Activated gamma-delta T cell (primary cell): ENCODE data around the gene TXN.
"Not testable (repeated sequence)": the region's sequence is repeated elsewhere in the genome, so short reads cannot be mapped to it uniquely, and the experiment has no call there.

ENCODE experiments used
- DNase-seq: peaks from one replicate; lab custom pipeline; 2025; lab: John Stamatoyannopoulos, UW

The TXN gene

DNA sequence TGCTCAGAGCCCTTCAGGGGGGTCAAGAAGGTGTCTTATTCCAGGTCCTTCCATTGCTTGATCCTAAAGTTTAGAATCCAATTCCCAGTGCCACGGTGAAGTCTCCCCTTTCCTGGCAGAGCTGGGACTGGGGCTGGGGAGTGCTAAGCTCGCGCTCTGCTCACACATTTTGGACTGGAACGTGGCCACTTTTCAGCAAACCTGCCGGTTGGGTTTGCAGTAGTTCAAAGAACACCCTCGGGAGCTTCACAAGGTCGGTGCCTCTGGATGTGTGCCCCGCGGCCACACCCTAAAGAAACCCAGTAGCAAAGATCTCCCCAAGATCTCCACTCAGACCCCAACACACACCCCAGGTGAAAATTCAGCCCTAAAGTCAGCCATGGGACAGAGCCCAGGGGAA is 48.3 kb downstream of the TXN start, which contains the start of gene C9orf152:
TSS of gene C9orf152 (minus strand) at position 129 of the 400 bp plus-strand sequence. CDS start 580 bp downstream, outside the sequence.
- no peak for DNase-seq

DNA sequence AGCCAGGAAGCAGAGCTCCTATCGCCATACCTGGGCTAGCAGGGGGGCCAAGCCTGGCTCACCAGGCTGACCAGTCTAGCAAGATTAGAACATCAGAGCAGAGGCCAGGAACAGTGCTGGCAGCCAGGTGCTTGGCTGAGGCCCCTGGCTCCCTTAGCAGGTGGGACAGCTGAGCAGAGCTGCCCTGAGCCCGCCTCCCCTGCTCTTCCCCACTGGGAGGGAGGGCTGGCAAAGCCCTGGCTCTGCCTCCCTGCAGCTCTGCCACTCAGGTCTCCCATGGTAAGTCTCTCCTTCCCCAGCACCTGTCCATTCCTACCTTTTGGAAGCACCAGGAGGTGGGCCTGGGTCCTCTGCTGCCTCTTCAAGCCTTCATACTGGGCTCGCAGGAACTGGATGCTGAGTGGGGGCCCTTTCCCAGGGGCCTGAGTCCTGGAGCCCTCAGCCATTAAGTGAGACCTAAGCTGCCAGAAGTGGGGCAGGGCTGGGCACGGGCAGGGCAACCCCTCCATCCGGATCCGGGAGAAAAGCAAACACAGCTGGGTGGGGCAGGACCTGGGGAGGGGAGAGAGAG is 49.2 kb downstream of the TXN start:
- no peak for DNase-seq

DNA sequence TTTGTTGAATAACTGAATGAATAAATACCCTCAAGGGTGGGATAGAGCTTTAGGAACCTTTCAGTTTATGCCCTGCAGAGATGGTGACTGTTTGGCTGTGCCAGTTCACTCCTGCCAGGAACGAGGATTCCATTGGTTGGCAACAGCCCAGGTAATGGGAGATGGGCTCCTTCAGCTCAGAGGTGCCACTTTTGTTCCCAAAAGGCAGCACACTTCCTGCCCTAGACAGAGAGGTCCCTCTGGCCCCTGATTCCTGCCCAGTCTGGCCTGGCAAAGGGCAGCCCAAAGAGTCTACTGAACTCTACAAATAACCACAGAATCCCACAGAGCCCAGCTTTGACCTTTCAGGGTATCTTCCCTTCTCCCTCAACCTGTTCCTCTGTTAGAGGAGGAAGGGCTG is 49.9 kb downstream of the TXN start:
- no peak for DNase-seq

DNA sequence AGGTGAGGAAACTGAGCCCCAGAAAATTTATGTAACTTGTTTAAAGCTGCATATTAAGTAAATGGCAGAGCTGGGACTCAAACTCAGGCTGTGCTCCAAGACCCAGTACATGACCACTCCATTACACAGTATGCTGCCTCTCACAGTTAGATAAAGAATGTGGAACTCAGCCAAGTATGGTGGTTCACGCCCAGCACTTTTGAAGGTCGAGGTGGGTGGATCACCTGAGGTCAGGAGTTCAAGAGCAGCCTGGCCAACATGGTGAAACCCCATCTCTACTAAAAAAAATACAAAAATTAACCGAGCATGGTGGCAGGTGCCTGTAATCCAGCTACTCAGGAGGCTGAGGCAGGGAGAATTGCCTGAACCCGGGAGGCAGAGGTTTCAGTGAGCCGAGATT is 50.7 kb downstream of the TXN start:
- DNase-seq = not testable (repeated sequence)

DNA sequence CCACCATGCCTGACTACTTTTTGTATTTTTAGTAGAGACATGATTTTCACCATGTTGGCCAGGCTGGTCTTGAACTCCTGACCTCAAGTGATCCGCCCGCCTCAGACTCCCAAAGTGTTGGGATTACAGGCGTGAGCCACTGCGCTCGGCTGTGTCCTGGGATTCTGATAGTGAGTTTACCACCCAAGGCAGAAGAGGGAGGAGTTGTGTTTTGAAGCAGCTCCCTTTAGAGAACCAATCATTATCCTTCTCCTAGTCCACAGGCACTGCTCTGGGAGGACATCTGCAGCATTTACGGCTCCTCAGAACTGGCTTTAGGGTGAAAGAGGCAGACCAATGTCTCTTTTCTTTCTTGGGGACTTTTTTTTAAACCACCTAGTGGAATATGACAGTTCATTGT is 54.1 kb downstream of the TXN start:
- no peak for DNase-seq

DNA sequence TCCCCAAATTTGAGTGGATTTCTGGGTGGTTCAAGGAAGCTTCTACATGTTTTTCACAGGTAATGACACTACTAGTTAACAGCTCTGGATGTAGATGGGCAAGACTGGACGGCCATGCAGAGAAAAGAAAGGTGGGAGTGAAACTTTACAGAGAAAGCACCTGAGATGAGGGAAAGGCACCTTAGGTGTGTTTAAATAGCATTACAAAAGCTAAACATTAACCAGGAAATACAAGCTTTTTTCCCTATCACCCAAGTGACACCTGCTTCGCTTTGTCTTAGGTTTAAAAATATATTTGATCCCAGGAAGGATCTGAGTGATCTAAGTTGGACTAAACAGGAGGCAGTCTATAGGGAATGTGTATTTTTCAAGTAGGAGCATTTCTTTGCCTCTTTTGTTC is 56.7 kb downstream of the TXN start:
- DNase-seq = no peak

DNA sequence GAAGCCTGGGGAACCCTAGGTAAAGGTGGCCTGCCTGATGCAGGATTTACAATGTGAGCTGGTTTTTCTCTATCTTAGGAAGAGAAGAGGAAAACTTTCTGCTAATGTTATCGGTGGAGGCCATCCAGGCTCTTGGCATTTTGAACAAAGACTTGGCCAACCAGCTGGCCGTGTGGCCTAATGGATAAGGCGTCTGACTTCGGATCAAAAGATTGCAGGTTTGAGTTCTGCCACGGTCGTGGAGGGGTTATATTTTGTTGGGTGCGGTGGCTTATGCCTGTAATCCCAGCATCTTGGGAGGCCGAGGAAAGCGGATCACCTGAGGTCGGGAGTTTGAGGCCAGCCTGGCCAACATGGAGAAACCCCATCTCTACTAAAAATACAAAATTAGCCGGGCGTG is 58.0 kb downstream of the TXN start:
- DNase-seq = no peak

DNA sequence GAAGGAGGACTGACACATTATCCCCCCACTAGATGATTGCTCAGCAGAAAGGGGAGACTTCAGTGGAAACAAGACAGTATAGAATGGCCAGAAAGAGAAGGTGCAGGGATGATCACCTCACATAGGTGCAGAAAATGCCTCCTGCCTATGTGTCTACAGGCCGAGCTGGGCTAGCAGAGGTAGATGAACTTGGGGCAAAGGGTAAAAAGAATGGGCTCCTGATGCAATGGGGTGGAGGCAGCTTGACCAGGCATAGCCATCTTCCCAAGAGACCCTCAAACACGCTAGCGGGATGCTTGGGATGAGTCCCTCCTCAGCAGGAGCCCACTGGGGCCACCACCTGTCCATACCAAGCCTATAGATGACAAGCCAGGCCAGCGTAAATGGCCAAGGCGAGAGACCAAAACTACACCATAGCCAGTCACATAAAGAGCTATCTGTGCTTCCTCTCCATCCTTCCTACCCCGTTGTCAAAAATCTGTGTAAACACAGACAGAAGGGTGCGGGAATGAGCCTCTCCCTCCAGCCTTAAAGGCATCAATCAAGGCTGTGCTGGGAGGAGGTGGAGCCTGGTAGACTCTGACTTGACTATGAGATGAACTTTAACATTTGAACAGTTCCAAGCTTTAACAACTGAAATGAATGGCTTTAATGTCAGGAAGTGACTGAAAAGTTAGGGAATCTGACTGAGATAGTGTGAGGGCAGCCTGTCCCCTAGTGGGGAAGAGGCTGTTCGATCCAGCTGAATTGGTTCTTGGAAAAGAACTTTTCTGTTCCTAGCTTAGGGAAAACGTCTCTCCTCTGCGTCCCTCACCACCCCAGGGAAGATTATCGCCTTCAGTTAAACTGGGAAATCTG is 58.7 kb downstream of the TXN start:
- no peak for DNase-seq

DNA sequence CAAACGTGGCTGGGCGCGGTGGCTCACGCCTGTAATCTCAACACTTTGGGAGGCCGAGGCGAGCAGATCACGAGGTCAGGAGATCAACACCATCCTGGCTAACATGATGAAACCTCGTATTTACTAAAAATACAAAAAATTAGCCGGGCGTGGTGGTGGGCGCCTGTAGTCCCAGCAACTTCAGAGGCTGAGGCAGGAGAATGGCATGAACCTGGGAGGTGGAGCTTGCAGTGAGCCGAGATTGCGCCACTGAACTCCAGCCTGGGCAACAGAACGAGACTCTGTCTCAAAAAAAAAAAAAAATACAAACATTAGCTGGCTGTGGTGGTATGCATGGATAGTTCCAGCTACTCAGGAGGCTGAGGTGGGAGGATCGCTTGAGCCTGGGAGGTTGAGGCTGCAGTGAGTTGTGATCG is 60.2 kb downstream of the TXN start:
- DNase-seq = not testable (repeated sequence)
